Spleen (tissue), 11 donors: Measurements from ENCODE around the gene SPTLC3. TPM values are rescaled to one million over a fixed set of nuclear protein-coding genes. Genes with fewer than 3 reads are reported as not detected.

ENCODE experiments used
- DNase-seq: peaks from one replicate; pipeline ENCODE4 v3.0.0-alpha.2; 2020
- H3K27ac ChIP-seq, 8 donors: fragments of 200-600 bp; sonication (generic) in 7 of 8; 1 replicate in 4 of 8; 2 replicates in 4 of 8; pipeline versions ENCODE4 v1.5.0 to v1.8.0; 2016 to 2021; ENCODE audit warnings: inconsistent platforms in 4 of 8, mild to moderate bottlenecking in 4 of 8, moderate library complexity in 1 of 8
- H3K27me3 ChIP-seq, 7 donors: fragments of 200-600 bp; sonication (generic) in 6 of 7; replicated peaks in 1 of 7; 1 replicate in 4 of 7; 2 replicates in 3 of 7; pipeline versions ENCODE4 v1.5.0 to v1.8.0; 2016 to 2021; ENCODE audit warnings: inconsistent platforms in 3 of 7, mild to moderate bottlenecking in 1 of 7
- H3K36me3 ChIP-seq, 6 donors: fragments of 200-600 bp; sonication (generic) in 5 of 6; 1 replicate in 4 of 6; 2 replicates in 2 of 6; pipeline versions ENCODE4 v1.5.0 to v1.8.0; 2016 to 2021; ENCODE audit warnings: inconsistent platforms in 2 of 6
- H3K4me1 ChIP-seq, 6 donors: fragments of 200-600 bp; sonication (generic) in 5 of 6; 1 replicate in 3 of 6; 2 replicates in 3 of 6; pipeline versions ENCODE4 v1.5.0 to v1.8.0; 2016 to 2021; ENCODE audit warnings: inconsistent platforms in 3 of 6
- H3K4me3 ChIP-seq, 8 donors: fragments of 200-600 bp; sonication (generic) in 7 of 8; 1 replicate in 4 of 8; 2 replicates in 4 of 8; pipeline versions ENCODE4 v1.5.0 to v1.8.0; 2016 to 2021; ENCODE audit warnings: inconsistent platforms in 4 of 8, mild to moderate bottlenecking in 4 of 8, moderate library complexity in 2 of 8
- H3K9me3 ChIP-seq, 8 donors: fragments of 200-600 bp; sonication (generic) in 7 of 8; 1 replicate in 4 of 8; 2 replicates in 4 of 8; pipeline versions ENCODE4 v1.5.0 to v1.8.0; 2016 to 2021; ENCODE audit warnings: inconsistent platforms in 4 of 8
- CTCF ChIP-seq, 11 experiments: fragments of 200-600 bp in 7 of 11; fragments of 450-650 bp in 4 of 11; sonication (generic) in 4 of 11; IDR thresholded peaks in 8 of 11; conservative IDR thresholded peaks in 3 of 11; 1 replicate in 7 of 11; 2 replicates in 4 of 11; pipeline versions ENCODE4 v1.4.0 to v1.8.0; 2016 to 2021; ENCODE audit warnings: antibody characterized with exemption in 11 of 11, inconsistent platforms in 4 of 11, mild to moderate bottlenecking in 1 of 11
- POLR2A ChIP-seq, 3 donors: fragments of 450-650 bp; IDR thresholded peaks; one replicate each; pipeline ENCODE4 v1.5.1; 2017; ENCODE audit warnings: antibody characterized with exemption in 3 of 3, mild to moderate bottlenecking in 1 of 3
- POLR2AphosphoS5 ChIP-seq, 3 donors: sonication (generic); formaldehyde crosslinking; IDR thresholded peaks; one replicate each; pipeline ENCODE4 v1.5.1; 2017; ENCODE audit warnings: antibody characterized with exemption in 3 of 3
- WGBS, 5 donors: extraction: QIAGEN DNeasy Blood & Tissue Kit in 3 of 5; methylation state at CpG; one replicate each; pipeline versions ENCODE4 v1.1.5 to v1.1.7; 2013 to 2018; 5-methylcytosine and 5-hydroxymethylcytosine counted together
- intact Hi-C: fragments of 100-400 bp; cut with DNase I; formaldehyde crosslinking; loops from one replicate; pipeline ENCODE4 v1.15.0; 2023; ENCODE audit warnings: low total_unique reads
- polyA plus RNA-seq, 3 donors: library from polyadenylated mRNA; stranded (reverse); fragments of 200-250 nt; gene quantifications; one replicate each; pipeline ENCODE4 v1.2.1, GENCODE V29; 2013
- total RNA-seq, 7 donors: library from RNA; depleted of rRNA in 3 of 7; stranded (reverse); fragments of >200 nt in 3 of 7; fragmentation: NEBNext Ultra II Directional in 4 of 7; extraction: Animal tissue kit (Norgen Biotek cat#: 25700) in 4 of 7; gene quantifications; one replicate each; pipeline versions ENCODE4 v1.1.0 to v1.2.1, GENCODE V29; 2016 to 2021
- donor health status: healthy with polysubstance abuse.
- donor health status: DM: no; HTN: no; CAD: no; lungs with moderate emphysema.
- donor health status: DM: no; HTN: no; CAD: no.
- donor health status: Bipolar disorder and iron deficiency.
- donor health status: healthy.
- donor health status: DM: no; HTN: no; CAD: no.
- donor health status: DM: yes; HTN: yes; CAD: no.

SPTLC3 gene
- total and polyA plus RNA-seq, 10 donors, result 0.50 to 12.3 (median 3.7) TPM

- intact Hi-C loops, result no loop called here
- Histone ChIP-seq H3K27me3 (no peaks in the 10 kb centered on the region), H3K4me1 (no peaks in the 10 kb centered on the region), H3K4me3 (no peak overlapping the region), H3K36me3 (no peaks in the 10 kb centered on the region), H3K9me3 (peaks cover 0 to 5% (median 0%) of the 10 kb centered on the region in 8 donors), H3K27ac (no peak overlapping the region)
- no peak for TF ChIP-seq POLR2AphosphoS5 (IDR thresholded peaks at IDR 0.05)
- TF ChIP-seq POLR2A (IDR thresholded peaks at IDR 0.05), result no peak
- TF ChIP-seq CTCF (IDR thresholded peaks at IDR 0.05 in 8 of 11, conservative IDR thresholded peaks at IDR 0.05 in 3 of 11), result no peak
- no peak for DNase-seq
- 89 to 97% (median 93%) methylated on average over 1 of the region's 1 CpG for WGBS, 5 donors
Observed at GRCh38 chr20:13128173-13128572, 119.4 kb downstream of the SPTLC3 start.

- Histone ChIP-seq H3K36me3 (no peaks in the 10 kb centered on the region), H3K27ac (no peak overlapping the region), H3K9me3 (peaks cover 0 to 5% (median 0%) of the 10 kb centered on the region in 8 donors), H3K4me1 (no peaks in the 10 kb centered on the region), H3K4me3 (no peak overlapping the region), H3K27me3 (no peaks in the 10 kb centered on the region)
- TF ChIP-seq POLR2AphosphoS5 (IDR thresholded peaks at IDR 0.05), result no peak
- no peak for TF ChIP-seq CTCF (IDR thresholded peaks at IDR 0.05 in 8 of 11, conservative IDR thresholded peaks at IDR 0.05 in 3 of 11)
- TF ChIP-seq POLR2A (IDR thresholded peaks at IDR 0.05), result no peak
- WGBS, 5 donors, result 75 to 85% (median 83%) methylated on average over 3 of the region's 3 CpGs
- intact Hi-C loops, result no loop called here
- no peak for DNase-seq
Observed at GRCh38 chr20:13130061-13130706, 121.4 kb downstream of the SPTLC3 start.

- no peak for TF ChIP-seq POLR2A (IDR thresholded peaks at IDR 0.05)
- no peak for TF ChIP-seq POLR2AphosphoS5 (IDR thresholded peaks at IDR 0.05)
- no peak for TF ChIP-seq CTCF (IDR thresholded peaks at IDR 0.05 in 8 of 11, conservative IDR thresholded peaks at IDR 0.05 in 3 of 11)
Observed at GRCh38 chr20:13130707-13131103, 121.9 kb downstream of the SPTLC3 start.

GRCh38 chr20:13131688-13132087, 122.9 kb downstream of the SPTLC3 start:
- H3K27ac ChIP-seq, result no peak overlapping the region
- intact Hi-C loops, result no loop called here
- 37 to 73% (median 47%) methylated on average over 3 of the region's 3 CpGs for WGBS, 5 donors

More at GRCh38 chr20:13130707-13131103, 121.9 kb downstream of the SPTLC3 start:
- H3K4me3 ChIP-seq, result no peak overlapping the region
- H3K27ac ChIP-seq, result no peak overlapping the region
- no peak for DNase-seq
- no peaks in the 10 kb centered on the region for H3K27me3 ChIP-seq
- H3K36me3 ChIP-seq, result no peaks in the 10 kb centered on the region
- H3K4me1 ChIP-seq, result no peaks in the 10 kb centered on the region
- 79 to 84% (median 82%) methylated on average over 3 of the region's 3 CpGs for WGBS, 5 donors
- intact Hi-C loops, result no loop called here
- peaks cover 0 to 5% (median 0%) of the 10 kb centered on the region in 8 donors for H3K9me3 ChIP-seq

More at GRCh38 chr20:13131688-13132087, 122.9 kb downstream of the SPTLC3 start:
- TF ChIP-seq POLR2AphosphoS5 (IDR thresholded peaks at IDR 0.05) (no peak), CTCF (IDR thresholded peaks at IDR 0.05 in 8 of 11, conservative IDR thresholded peaks at IDR 0.05 in 3 of 11) (no peak), POLR2A (IDR thresholded peaks at IDR 0.05) (no peak)
- Histone ChIP-seq H3K36me3 (no peaks in the 10 kb centered on the region), H3K4me1 (no peaks in the 10 kb centered on the region), H3K9me3 (peaks cover 0 to 5% (median 0%) of the 10 kb centered on the region in 8 donors), H3K27me3 (no peaks in the 10 kb centered on the region), H3K4me3 (no peak overlapping the region)
- DNase-seq, result no peak
